HG02678 (cell line): ENCODE results near the gene MARCKSL1.
A peak's percentile ranks its signal among the peaks of the same experiment; 100 is the strongest.

Source experiments
- ATAC-seq: cut with Tn5 transposase; IDR thresholded peaks from one replicate; pipeline ENCODE4 v1.9.1; 2021; ENCODE audit warnings: mild to moderate bottlenecking, moderate library complexity; ENCODE audit not compliant: unreplicated experiment

Gene MARCKSL1

GRCh38 chr1:32353431-32353830 is 17.4 kb upstream of the MARCKSL1 start:
- ATAC-seq = no peak

- no peak for ATAC-seq
Measured at GRCh38 chr1:32352831-32353383, 16.9 kb upstream of the MARCKSL1 start.

GRCh38 chr1:32352239-32352745 is 16.3 kb upstream of the MARCKSL1 start:
- no peak for ATAC-seq

GRCh38 chr1:32351399-32352238 is 15.6 kb upstream of the MARCKSL1 start:
- ATAC-seq = peak; percentile 88

- peak; percentile 40 for ATAC-seq
Measured at GRCh38 chr1:32350785-32351398, 14.9 kb upstream of the MARCKSL1 start.

- no peak for ATAC-seq
Measured at GRCh38 chr1:32349211-32349708, 13.2 kb upstream of the MARCKSL1 start.

GRCh38 chr1:32346532-32347157 is 10.6 kb upstream of the MARCKSL1 start:
- no peak for ATAC-seq

GRCh38 chr1:32345289-32345827 is 9.3 kb upstream of the MARCKSL1 start:
- ATAC-seq = no peak

- ATAC-seq = no peak
Measured at GRCh38 chr1:32342704-32343103, 6.7 kb upstream of the MARCKSL1 start.

- no peak for ATAC-seq
Measured at GRCh38 chr1:32341971-32342370, 5.9 kb upstream of the MARCKSL1 start.

GRCh38 chr1:32341186-32341757 is 5.2 kb upstream of the MARCKSL1 start:
- ATAC-seq = no peak

- ATAC-seq = no peak
Measured at GRCh38 chr1:32339363-32339978, 3.4 kb upstream of the MARCKSL1 start.

- no peak for ATAC-seq
Measured at GRCh38 chr1:32338637-32339145, 2.7 kb upstream of the MARCKSL1 start.

GRCh38 chr1:32337855-32338636 is 2.0 kb upstream of the MARCKSL1 start:
- no peak for ATAC-seq

GRCh38 chr1:32336963-32337675 is 1.1 kb upstream of the MARCKSL1 start:
- no peak for ATAC-seq

GRCh38 chr1:32336591-32336932 is 529 bp upstream of the MARCKSL1 start:
- ATAC-seq = no peak

GRCh38 chr1:32335535-32335789 is 571 bp downstream of the MARCKSL1 start:
- ATAC-seq = peak; percentile 8

- ATAC-seq = peak; percentile 25
Measured at GRCh38 chr1:32334864-32335534, 1.0 kb downstream of the MARCKSL1 start.
